Measurements from ENCODE around the gene RSPO1.

Gene RSPO1

GRCh38 chr1:37656026-37656425 is 21.3 kb upstream of the RSPO1 start:
- H3K27me3 ChIP-seq (ENCODE audit: insufficient read depth, low read length) = peaks cover 20% of the 10 kb centered on the region; the same call in 1 of the 2 replicates
- no peak overlapping the region for H2AFZ ChIP-seq (ENCODE audit: low read length, unreplicated experiment)
- H3K4me1 ChIP-seq (ENCODE audit: control insufficient read depth, insufficient read depth, low read length, unreplicated experiment) = no peaks in the 10 kb centered on the region
- H3K36me3 ChIP-seq (ENCODE audit: insufficient read depth, low read length) = no peaks in the 10 kb centered on the region
- no peaks in the 10 kb centered on the region for H3K79me2 ChIP-seq (ENCODE audit: control insufficient read depth, insufficient read depth, low read length, unreplicated experiment)
- H3K4me3 ChIP-seq (ENCODE audit: low read depth, low read length) = no peak overlapping the region
- H3K27ac ChIP-seq (ENCODE audit: low read depth, low read length) = no peak overlapping the region

GRCh38 chr1:37655274-37655673 is 20.6 kb upstream of the RSPO1 start:
- H3K79me2 ChIP-seq (ENCODE audit: control insufficient read depth, insufficient read depth, low read length, unreplicated experiment) = no peaks in the 10 kb centered on the region
- no peaks in the 10 kb centered on the region for H3K36me3 ChIP-seq (ENCODE audit: insufficient read depth, low read length)
- no peak overlapping the region for H3K27ac ChIP-seq (ENCODE audit: low read depth, low read length)
- H3K4me3 ChIP-seq (ENCODE audit: low read depth, low read length) = no peak overlapping the region
- no peaks in the 10 kb centered on the region for H3K4me1 ChIP-seq (ENCODE audit: control insufficient read depth, insufficient read depth, low read length, unreplicated experiment)
- H3K27me3 ChIP-seq (ENCODE audit: insufficient read depth, low read length) = peaks cover 16% of the 10 kb centered on the region; the same call in 1 of the 2 replicates
- no peak overlapping the region for H2AFZ ChIP-seq (ENCODE audit: low read length, unreplicated experiment)

GRCh38 chr1:37653906-37654305 is 19.2 kb upstream of the RSPO1 start:
- Histone ChIP-seq H3K4me1 (ENCODE audit: control insufficient read depth, insufficient read depth, low read length, unreplicated experiment) (no peaks in the 10 kb centered on the region), H3K4me3 (ENCODE audit: low read depth, low read length) (no peak overlapping the region), H3K36me3 (ENCODE audit: insufficient read depth, low read length) (no peaks in the 10 kb centered on the region), H3K79me2 (ENCODE audit: control insufficient read depth, insufficient read depth, low read length, unreplicated experiment) (no peaks in the 10 kb centered on the region), H3K27me3 (ENCODE audit: insufficient read depth, low read length) (peaks cover 13% of the 10 kb centered on the region; the same call in 1 of the 2 replicates), H3K27ac (ENCODE audit: low read depth, low read length) (no peak overlapping the region), H2AFZ (ENCODE audit: low read length, unreplicated experiment) (no peak overlapping the region)

- no peaks in the 10 kb centered on the region for H3K4me1 ChIP-seq (ENCODE audit: control insufficient read depth, insufficient read depth, low read length, unreplicated experiment)
- peaks cover 7% of the 10 kb centered on the region; the same call in 1 of the 2 replicates for H3K27me3 ChIP-seq (ENCODE audit: insufficient read depth, low read length)
- H2AFZ ChIP-seq (ENCODE audit: low read length, unreplicated experiment) = no peak overlapping the region
- no peak overlapping the region for H3K4me3 ChIP-seq (ENCODE audit: low read depth, low read length)
- no peak overlapping the region for H3K27ac ChIP-seq (ENCODE audit: low read depth, low read length)
- no peaks in the 10 kb centered on the region for H3K36me3 ChIP-seq (ENCODE audit: insufficient read depth, low read length)
- H3K79me2 ChIP-seq (ENCODE audit: control insufficient read depth, insufficient read depth, low read length, unreplicated experiment) = no peaks in the 10 kb centered on the region
Measured at GRCh38 chr1:37652976-37653375, 18.3 kb upstream of the RSPO1 start.

GRCh38 chr1:37651803-37652202 is 17.1 kb upstream of the RSPO1 start:
- Histone ChIP-seq H2AFZ (ENCODE audit: low read length, unreplicated experiment) (no peak overlapping the region), H3K4me3 (ENCODE audit: low read depth, low read length) (no peak overlapping the region), H3K79me2 (ENCODE audit: control insufficient read depth, insufficient read depth, low read length, unreplicated experiment) (no peaks in the 10 kb centered on the region), H3K4me1 (ENCODE audit: control insufficient read depth, insufficient read depth, low read length, unreplicated experiment) (no peaks in the 10 kb centered on the region), H3K27ac (ENCODE audit: low read depth, low read length) (no peak overlapping the region), H3K27me3 (ENCODE audit: insufficient read depth, low read length) (peaks cover 6% of the 10 kb centered on the region), H3K36me3 (ENCODE audit: insufficient read depth, low read length) (no peaks in the 10 kb centered on the region)

GRCh38 chr1:37650721-37651120 is 16.0 kb upstream of the RSPO1 start:
- no peaks in the 10 kb centered on the region for H3K4me1 ChIP-seq (ENCODE audit: control insufficient read depth, insufficient read depth, low read length, unreplicated experiment)
- H3K27me3 ChIP-seq (ENCODE audit: insufficient read depth, low read length) = peaks cover 6% of the 10 kb centered on the region
- no peak overlapping the region for H3K27ac ChIP-seq (ENCODE audit: low read depth, low read length)
- H3K79me2 ChIP-seq (ENCODE audit: control insufficient read depth, insufficient read depth, low read length, unreplicated experiment) = no peaks in the 10 kb centered on the region
- H2AFZ ChIP-seq (ENCODE audit: low read length, unreplicated experiment) = no peak overlapping the region
- no peaks in the 10 kb centered on the region for H3K36me3 ChIP-seq (ENCODE audit: insufficient read depth, low read length)
- H3K4me3 ChIP-seq (ENCODE audit: low read depth, low read length) = no peak overlapping the region

GRCh38 chr1:37650173-37650572 is 15.5 kb upstream of the RSPO1 start:
- Histone ChIP-seq H3K27ac (ENCODE audit: low read depth, low read length) (no peak overlapping the region), H3K79me2 (ENCODE audit: control insufficient read depth, insufficient read depth, low read length, unreplicated experiment) (no peaks in the 10 kb centered on the region), H3K4me3 (ENCODE audit: low read depth, low read length) (no peak overlapping the region), H3K36me3 (ENCODE audit: insufficient read depth, low read length) (no peaks in the 10 kb centered on the region), H3K4me1 (ENCODE audit: control insufficient read depth, insufficient read depth, low read length, unreplicated experiment) (no peaks in the 10 kb centered on the region), H2AFZ (ENCODE audit: low read length, unreplicated experiment) (no peak overlapping the region), H3K27me3 (ENCODE audit: insufficient read depth, low read length) (peaks cover 6% of the 10 kb centered on the region)

- H3K36me3 ChIP-seq (ENCODE audit: insufficient read depth, low read length) = no peaks in the 10 kb centered on the region
- H3K27ac ChIP-seq (ENCODE audit: low read depth, low read length) = no peak overlapping the region
- H2AFZ ChIP-seq (ENCODE audit: low read length, unreplicated experiment) = no peak overlapping the region
- no peaks in the 10 kb centered on the region for H3K4me1 ChIP-seq (ENCODE audit: control insufficient read depth, insufficient read depth, low read length, unreplicated experiment)
- no peaks in the 10 kb centered on the region for H3K79me2 ChIP-seq (ENCODE audit: control insufficient read depth, insufficient read depth, low read length, unreplicated experiment)
- no peak overlapping the region for H3K4me3 ChIP-seq (ENCODE audit: low read depth, low read length)
- peaks cover 32% of the 10 kb centered on the region for H3K27me3 ChIP-seq (ENCODE audit: insufficient read depth, low read length)
Measured at GRCh38 chr1:37647281-37647680, 12.6 kb upstream of the RSPO1 start.

GRCh38 chr1:37641059-37641458 is 6.4 kb upstream of the RSPO1 start:
- no peaks in the 10 kb centered on the region for H3K36me3 ChIP-seq (ENCODE audit: insufficient read depth, low read length)
- H3K4me1 ChIP-seq (ENCODE audit: control insufficient read depth, insufficient read depth, low read length, unreplicated experiment) = no peaks in the 10 kb centered on the region
- H3K4me3 ChIP-seq (ENCODE audit: low read depth, low read length) = no peak overlapping the region
- no peak overlapping the region for H2AFZ ChIP-seq (ENCODE audit: low read length, unreplicated experiment)
- peaks cover 84% of the 10 kb centered on the region for H3K27me3 ChIP-seq (ENCODE audit: insufficient read depth, low read length)
- H3K27ac ChIP-seq (ENCODE audit: low read depth, low read length) = no peak overlapping the region
- H3K79me2 ChIP-seq (ENCODE audit: control insufficient read depth, insufficient read depth, low read length, unreplicated experiment) = no peaks in the 10 kb centered on the region

- no peaks in the 10 kb centered on the region for H3K4me1 ChIP-seq (ENCODE audit: control insufficient read depth, insufficient read depth, low read length, unreplicated experiment)
- H3K4me3 ChIP-seq (ENCODE audit: low read depth, low read length) = no peak overlapping the region
- no peaks in the 10 kb centered on the region for H3K36me3 ChIP-seq (ENCODE audit: insufficient read depth, low read length)
- H3K27ac ChIP-seq (ENCODE audit: low read depth, low read length) = no peak overlapping the region
- no peaks in the 10 kb centered on the region for H3K79me2 ChIP-seq (ENCODE audit: control insufficient read depth, insufficient read depth, low read length, unreplicated experiment)
- H2AFZ ChIP-seq (ENCODE audit: low read length, unreplicated experiment) = no peak overlapping the region
- peaks cover 97% of the 10 kb centered on the region for H3K27me3 ChIP-seq (ENCODE audit: insufficient read depth, low read length)
Measured at GRCh38 chr1:37636435-37636834, 1.7 kb upstream of the RSPO1 start.

- no peaks in the 10 kb centered on the region for H3K79me2 ChIP-seq (ENCODE audit: control insufficient read depth, insufficient read depth, low read length, unreplicated experiment)
- H3K4me3 ChIP-seq (ENCODE audit: low read depth, low read length) = no peak overlapping the region
- H2AFZ ChIP-seq (ENCODE audit: low read length, unreplicated experiment) = no peak overlapping the region
- no peak overlapping the region for H3K27ac ChIP-seq (ENCODE audit: low read depth, low read length)
- peaks cover 97% of the 10 kb centered on the region for H3K27me3 ChIP-seq (ENCODE audit: insufficient read depth, low read length)
- H3K36me3 ChIP-seq (ENCODE audit: insufficient read depth, low read length) = no peaks in the 10 kb centered on the region
- H3K4me1 ChIP-seq (ENCODE audit: control insufficient read depth, insufficient read depth, low read length, unreplicated experiment) = no peaks in the 10 kb centered on the region
Measured at GRCh38 chr1:37634992-37635902, 555 bp upstream of the RSPO1 start.

Measured in ACC112 (cell line).